Stimulated activated naive CD4-positive, alpha-beta T cell treated with Interleukin-2 at 50 U/mL for 16 hours (primary cell): ENCODE measurements around the gene LHB.

Experiments
- DNase-seq: peaks from one replicate; lab custom pipeline; 2025; lab: John Stamatoyannopoulos, UW

The LHB gene

DNA sequence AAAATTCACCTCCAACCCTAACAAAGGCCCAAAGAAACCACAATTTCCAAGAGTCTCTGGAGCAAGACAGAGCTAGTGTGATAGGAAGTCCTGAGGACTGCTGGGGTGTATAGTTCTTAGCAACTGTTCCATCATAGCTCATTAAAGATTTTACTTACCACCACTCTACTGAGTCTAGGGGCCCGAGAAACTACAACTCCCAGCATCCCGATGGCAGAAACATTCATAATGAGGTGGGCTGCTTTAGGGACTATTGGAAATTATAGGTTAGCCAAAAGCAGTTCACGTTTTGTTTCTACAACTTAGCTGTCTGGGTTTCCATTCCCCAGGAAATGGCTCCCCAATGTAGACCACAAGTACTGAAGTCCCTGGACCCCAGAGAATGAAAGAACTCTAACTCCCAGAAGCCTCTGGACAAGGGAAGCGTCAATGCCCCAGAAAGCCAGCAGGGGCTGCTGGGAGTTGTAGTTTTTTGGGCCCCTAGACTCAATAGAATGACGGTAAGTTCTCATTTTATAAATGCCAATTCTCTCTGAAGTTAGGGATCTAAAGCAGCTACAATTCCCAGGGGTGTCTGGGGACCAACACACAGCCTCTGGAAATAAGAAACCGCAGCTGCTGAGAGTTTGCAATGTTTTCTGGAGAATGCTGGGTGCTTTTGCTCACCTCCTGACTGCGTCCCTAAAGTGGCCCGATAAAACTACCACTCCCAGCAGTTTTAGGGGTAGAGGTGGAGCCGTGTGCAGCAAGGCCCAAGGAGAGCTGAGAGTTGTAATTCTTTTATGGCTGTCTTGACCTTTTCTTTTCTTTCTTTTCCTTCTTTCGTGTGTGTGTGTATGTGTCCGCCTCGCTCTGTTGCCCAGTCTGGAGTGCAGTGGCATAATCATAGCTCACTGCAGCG, 40.7 kb downstream of the LHB start:
- DNase-seq = peak; percentile 16

DNA sequence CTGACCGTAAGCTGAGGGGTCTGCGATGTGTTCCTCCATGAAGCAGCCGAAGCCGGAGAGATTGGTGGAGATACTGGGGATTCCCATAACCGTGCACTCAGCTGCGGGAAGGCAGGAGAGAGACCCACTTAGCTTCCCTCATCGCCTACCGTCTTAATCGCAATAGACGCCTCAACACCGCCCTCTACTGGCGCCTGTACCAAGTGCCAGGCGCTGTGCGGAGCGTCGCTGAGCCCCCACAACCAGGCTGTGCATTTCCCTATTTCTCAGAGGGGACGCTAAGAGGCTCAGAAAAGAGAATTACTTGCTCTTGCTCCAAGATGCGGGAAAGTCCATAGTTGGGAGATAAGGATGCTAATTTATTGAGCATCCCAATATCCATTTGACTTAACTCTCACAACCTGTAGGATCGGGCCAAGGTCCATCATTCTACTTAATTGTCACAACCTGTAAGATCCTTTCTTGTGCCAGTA, 45.9 kb downstream of the LHB start:
- peak; percentile 76 for DNase-seq

DNA sequence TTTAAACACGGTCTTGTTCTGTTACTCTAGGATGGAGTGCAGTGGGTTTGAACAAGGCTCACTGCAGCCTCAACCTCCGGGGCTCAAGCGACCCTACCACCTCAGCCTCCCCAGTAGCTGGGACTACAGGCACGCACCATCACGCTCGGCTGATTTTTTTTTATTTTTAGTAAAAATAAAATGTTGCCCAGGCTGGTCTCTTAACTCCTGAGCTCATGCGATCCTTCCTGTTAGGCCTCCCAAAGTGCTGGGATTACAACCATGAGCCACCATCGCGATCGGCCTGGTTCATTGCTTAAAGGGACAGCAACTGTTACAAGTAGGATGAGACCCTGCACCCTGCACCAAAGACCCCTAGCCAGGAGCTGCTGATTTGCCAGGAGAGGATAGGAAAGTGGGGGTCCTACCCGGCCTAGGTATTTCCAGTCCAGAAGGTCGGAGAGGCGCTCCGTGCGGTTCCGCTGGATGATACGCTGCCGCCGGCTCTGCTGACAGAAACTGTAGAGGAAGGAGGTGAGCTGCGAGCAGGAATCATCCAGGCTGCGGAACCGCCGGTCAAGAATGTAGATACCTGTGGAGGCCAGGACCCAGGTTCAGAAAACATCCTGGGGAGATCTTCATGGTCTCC, 46.6 kb downstream of the LHB start:
- DNase-seq = no peak

DNA sequence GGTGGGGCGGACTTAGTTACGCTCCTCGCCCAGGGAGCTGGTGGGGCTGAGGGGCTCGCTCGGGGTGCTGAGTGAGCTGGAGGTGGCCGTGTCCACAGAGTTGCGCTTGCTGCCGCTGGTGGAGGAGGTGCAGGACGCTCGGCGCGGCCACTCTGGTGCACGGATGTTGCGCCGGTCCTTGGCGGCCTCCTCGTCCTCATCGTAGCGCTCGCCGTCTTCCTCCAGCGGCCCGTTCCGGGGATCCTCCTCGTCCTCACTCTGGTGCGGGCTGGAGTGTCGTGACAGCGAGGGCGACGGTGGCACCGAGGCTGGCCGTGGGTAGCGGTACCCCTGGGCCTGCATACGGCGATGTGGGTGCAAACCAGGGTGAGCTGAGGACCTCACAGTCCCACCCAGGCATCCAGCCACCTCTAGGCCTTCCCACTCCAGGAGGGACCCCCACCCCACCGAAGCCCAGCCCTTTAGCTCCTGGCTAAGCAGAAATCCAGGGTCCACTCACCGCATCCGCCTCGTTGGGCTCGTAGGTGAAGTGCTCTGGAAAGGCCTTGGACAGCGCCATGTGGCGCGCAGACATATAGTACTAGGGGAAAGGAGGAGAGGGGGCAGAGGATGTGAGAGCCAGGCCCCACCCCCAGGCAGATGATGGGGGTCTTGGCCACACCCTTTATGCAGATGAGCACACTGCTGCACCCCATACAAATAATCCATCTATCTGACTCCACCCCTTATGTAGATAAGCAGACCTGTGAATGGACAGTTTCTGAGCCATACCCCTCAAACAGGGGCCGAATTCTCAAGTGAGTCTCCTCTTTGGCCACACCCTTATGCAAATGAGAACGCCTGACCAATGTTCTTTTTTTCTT, 47.4 kb downstream of the LHB start:
- DNase-seq = no peak

DNA sequence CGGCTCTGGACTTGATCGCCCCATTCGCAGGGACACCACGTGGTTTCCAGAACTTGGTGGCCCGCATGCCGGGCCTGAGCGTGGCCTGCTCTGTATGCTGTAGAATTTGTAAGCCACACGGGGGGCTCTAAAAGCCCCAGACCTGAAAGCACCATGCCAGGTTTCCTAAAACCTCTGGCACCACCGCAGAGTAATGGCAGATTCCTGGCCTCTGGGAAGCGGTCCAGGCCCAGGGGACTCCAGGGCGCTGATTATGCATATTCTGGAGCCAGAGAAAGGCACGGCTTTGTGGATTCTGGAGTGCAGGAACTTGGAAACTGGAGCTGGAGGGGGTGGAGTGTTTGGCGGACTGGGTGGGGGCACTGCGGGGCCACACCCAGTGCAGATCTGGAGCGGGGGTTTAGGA, 48.1 kb downstream of the LHB start:
- DNase-seq = no peak

DNA sequence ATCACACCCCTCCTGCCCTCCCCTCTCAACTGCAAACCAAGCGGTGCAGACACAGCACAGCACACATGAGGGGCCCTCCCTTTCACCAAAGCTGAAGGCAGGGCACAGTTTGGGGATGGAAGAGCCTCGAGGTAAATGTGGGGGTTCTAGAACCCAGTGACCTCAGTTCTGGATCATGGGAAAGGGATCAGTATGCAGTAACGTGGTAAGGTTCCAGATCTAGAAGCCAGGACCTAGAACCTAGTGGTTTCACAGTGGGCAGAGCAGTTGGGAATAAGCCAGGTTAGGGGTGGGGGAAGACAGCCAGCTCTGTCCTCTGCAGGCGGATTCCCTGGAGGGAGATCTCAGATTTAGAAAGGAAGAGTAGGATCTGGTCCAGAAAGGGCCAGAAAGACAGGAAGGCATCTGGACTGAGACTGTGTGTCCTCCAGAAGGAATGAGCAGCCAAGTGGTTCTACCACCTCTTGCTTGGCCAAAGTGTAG, 48.7 kb downstream of the LHB start:
- no peak for DNase-seq

DNA sequence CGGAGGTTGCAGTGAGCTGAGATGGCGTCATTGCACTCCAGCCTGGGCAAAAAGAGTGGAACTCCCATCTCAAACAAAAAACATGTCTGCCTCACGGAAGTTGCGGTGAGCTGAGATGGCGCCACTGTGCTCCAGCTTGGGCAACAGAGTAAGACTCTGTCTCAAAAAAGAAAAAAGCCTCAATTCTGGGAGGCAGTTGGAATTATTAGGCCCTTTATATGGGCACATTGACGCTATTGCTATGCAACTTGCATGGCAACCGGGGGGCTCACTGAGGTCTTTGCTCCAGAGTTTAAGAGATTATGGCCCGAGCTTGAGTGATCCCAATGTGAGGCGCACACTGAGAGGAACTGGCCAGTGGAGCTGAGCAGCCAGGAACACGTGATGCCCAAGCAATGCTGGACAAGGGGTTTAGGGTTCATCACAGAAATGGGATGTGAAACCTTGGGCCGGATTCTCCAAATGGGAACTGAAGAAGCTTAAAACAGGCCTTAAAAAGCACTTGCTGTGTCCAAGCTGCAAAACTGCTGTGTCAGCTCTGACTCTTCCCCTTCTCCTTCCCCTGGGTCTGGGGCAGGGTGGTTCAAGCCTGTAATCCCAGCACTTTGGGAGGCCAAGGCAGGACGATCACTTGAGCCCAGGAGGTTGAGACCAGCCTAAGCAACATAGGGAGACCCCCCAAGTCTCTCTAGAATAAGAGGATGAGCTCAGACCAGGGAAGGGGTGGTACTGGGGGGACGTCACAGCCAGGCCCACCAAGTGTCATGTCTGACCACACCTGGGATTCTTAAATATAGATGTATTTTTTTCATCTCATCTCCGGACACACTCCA, 49.3 kb downstream of the LHB start:
- no peak for DNase-seq

DNA sequence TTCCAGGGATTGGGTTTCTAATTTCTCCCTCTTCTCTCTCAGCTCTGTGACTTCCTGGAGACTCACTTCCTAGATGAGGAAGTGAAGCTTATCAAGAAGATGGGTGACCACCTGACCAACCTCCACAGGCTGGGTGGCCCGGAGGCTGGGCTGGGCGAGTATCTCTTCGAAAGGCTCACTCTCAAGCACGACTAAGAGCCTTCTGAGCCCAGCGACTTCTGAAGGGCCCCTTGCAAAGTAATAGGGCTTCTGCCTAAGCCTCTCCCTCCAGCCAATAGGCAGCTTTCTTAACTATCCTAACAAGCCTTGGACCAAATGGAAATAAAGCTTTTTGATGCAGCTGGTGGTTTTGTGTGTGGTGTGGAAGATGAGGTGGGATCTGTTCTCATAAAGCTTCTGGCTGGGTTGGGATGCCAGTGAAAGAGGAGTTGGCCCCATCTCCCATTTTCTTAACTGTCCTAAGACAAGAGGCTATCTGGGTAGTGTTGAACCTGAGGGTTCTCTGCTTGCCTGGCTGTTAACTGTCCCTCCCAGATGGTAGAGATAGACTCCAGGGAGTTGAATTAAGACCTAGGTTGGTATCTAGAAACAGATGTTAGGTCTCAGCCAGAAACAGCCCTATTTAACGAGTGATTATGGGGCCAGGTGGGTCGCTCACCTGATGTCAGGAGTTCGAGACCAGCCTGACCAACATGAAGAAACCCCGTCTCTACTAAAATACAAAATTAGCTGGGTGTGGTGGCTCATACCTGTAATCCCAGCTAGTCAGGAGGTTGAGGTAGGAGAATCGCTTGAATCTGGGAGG, 50.1 kb downstream of the LHB start:
- no peak for DNase-seq
